Immature natural killer cell (primary cell): ENCODE measurements around the gene PDF. TPM values are rescaled to one million over a fixed set of nuclear protein-coding genes. Genes with fewer than 3 reads are reported as not detected.
A peak's percentile ranks its signal among the peaks of the same experiment; 100 is the strongest.
"Not testable (repeated sequence)": the region's sequence is repeated elsewhere in the genome, so short reads cannot be mapped to it uniquely, and the experiment has no call there.

Source experiments
- DNase-seq, 3 donors: peaks; one replicate each; pipeline ENCODE4 v3.0.0; 2022; ENCODE audit warnings: mixed read lengths in 1 of 3
- H3K27ac Mint-ChIP-seq, 6 donors: one replicate each; pipeline ENCODE4 v1.8.0; 2020; ENCODE audit warnings: mixed read lengths in 6 of 6, mild to moderate bottlenecking in 5 of 6, inconsistent platforms in 4 of 6, moderate library complexity in 3 of 6
- H3K27me3 Mint-ChIP-seq, 3 donors: one replicate each; pipeline ENCODE4 v1.8.0; 2020 to 2021; ENCODE audit warnings: low read depth in 3 of 3, mild to moderate bottlenecking in 3 of 3, mixed read lengths in 3 of 3, moderate library complexity in 3 of 3, inconsistent platforms in 1 of 3
- H3K36me3 Mint-ChIP-seq, 3 donors: one replicate each; pipeline ENCODE4 v1.8.0; 2020; ENCODE audit warnings: mixed read lengths in 3 of 3, inconsistent platforms in 2 of 3, mild to moderate bottlenecking in 2 of 3
- H3K4me1 Mint-ChIP-seq, 2 donors: one replicate each; pipeline ENCODE4 v1.8.0; 2020; ENCODE audit warnings: inconsistent platforms in 2 of 2, mild to moderate bottlenecking in 2 of 2, mixed read lengths in 2 of 2, moderate library complexity in 1 of 2
- H3K4me3 Mint-ChIP-seq, 5 donors: one replicate each; pipeline ENCODE4 v1.8.0; 2020; ENCODE audit warnings: mild to moderate bottlenecking in 5 of 5, mixed read lengths in 5 of 5, inconsistent platforms in 3 of 5, moderate library complexity in 3 of 5
- H3K9me3 Mint-ChIP-seq, 6 donors: one replicate each; pipeline ENCODE4 v1.8.0; 2020; ENCODE audit warnings: mild to moderate bottlenecking in 6 of 6, mixed read lengths in 6 of 6, inconsistent platforms in 4 of 6, moderate library complexity in 3 of 6
- polyA plus RNA-seq, 3 donors: library from polyadenylated mRNA; unstranded; fragments of 300-500 nt; fragmentation: Illumina TruSeq; gene quantifications; one replicate each; pipeline ENCODE4 v1.2.3, GENCODE V29; 2021

PDF gene
- polyA plus RNA-seq, 3 donors from 2014 or later, result 6.3 to 10.0 (median 6.3) TPM

DNA sequence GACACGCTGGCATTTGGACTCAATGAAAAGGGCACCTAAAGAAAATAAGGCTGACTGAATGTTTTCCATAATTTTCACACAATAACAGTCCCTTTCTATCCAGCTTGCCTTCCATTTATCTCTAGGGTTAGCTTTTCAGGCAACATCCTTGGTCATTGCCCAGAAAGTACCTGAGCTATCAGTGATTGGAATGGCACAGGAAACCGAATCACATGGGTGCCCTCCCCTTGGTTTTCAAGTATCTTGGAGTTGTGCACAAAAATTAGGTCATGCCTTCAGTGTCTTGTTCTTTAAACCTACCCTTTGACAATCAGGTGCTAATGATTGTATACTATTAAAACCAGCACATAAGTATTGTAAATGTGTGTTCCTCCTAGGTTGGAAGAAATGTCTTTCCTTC lies 22.5 kb downstream of the PDF start:
- Mint-ChIP-seq H3K27me3 (peaks cover 1 to 2% (median 2%) of the 10 kb centered on the region in 3 donors), H3K36me3 (peaks cover 3 to 4% (median 4%) of the 10 kb centered on the region in 3 donors), H3K4me3 (no peak overlapping the region), H3K27ac (peak overlapping the region in 1 of 6 donors; percentile 2), H3K4me1 (peaks cover 16 to 17% of the 10 kb centered on the region in 2 donors), H3K9me3 (no peaks in the 10 kb centered on the region)
- no peak for DNase-seq

DNA sequence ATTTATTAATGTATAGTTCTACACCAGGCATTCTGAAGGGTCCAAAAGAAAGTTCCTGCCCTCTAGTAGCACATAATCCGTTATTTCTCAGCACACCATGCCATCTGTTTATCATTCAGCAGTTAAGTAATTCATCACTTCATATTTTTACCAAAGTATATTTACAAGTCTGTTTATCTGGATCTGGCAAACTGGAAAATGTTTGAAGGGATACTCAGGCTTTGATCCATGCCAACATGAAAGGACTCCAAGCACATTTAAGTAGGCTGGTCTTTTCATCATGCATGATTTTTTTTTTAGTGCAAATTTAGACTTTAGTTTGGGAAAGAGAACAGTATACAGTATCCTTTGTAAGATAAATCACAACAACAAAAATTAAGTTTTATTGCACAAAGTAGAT lies 23.3 kb downstream of the PDF start:
- Mint-ChIP-seq H3K4me3 (no peak overlapping the region), H3K27ac (no peak overlapping the region), H3K9me3 (no peaks in the 10 kb centered on the region), H3K4me1 (peaks cover 11 to 14% of the 10 kb centered on the region in 2 donors), H3K36me3 (peaks cover 3 to 4% (median 4%) of the 10 kb centered on the region in 3 donors), H3K27me3 (peaks cover 2 to 3% (median 2%) of the 10 kb centered on the region in 3 donors)
- no peak for DNase-seq

GRCh38 chr16:69306031-69306430 lies 24.4 kb downstream of the PDF start:
- peaks cover 2 to 3% (median 2%) of the 10 kb centered on the region in 3 donors for H3K27me3 Mint-ChIP-seq
- H3K4me3 Mint-ChIP-seq, result no peak overlapping the region

GRCh38 chr16:69302301-69302700 lies 28.1 kb downstream of the PDF start:
- H3K4me3 Mint-ChIP-seq, result no peak overlapping the region
- H3K9me3 Mint-ChIP-seq, result no peaks in the 10 kb centered on the region
- peaks cover 0 to 2% (median 0%) of the 10 kb centered on the region in 3 donors for H3K27me3 Mint-ChIP-seq
- H3K4me1 Mint-ChIP-seq, result no peaks in the 10 kb centered on the region
- DNase-seq, result no peak
- H3K36me3 Mint-ChIP-seq, result peaks cover 14 to 19% (median 17%) of the 10 kb centered on the region in 3 donors
- no peak overlapping the region for H3K27ac Mint-ChIP-seq

More at GRCh38 chr16:69306031-69306430, 24.4 kb downstream of the PDF start:
- Mint-ChIP-seq H3K36me3 (peaks cover 7 to 10% (median 9%) of the 10 kb centered on the region in 3 donors), H3K9me3 (no peaks in the 10 kb centered on the region), H3K27ac (no peak overlapping the region), H3K4me1 (peaks cover 7 to 9% of the 10 kb centered on the region in 2 donors)
- DNase-seq, result no peak

DNA sequence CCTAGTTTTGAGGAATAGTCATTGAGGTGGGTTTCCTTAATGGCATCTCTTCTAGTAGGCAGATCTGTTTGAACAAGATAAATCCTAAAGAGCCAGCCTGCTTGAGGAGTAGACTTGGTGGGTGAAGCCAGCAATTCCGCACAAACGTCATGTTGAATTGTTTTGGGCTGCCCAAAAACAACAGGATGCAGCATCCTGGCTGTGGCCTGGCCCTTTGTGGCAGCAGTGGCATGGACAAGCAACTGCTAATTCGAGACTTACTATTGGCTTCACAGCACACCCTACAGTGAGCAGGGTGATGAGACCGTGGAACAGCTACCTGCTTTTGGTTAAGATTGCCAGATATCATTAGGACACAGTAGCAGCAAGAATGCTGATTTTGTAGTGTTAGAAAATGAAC lies 28.5 kb downstream of the PDF start:
- H3K4me1 Mint-ChIP-seq, result no peaks in the 10 kb centered on the region
- no peak for DNase-seq
- no peak overlapping the region for H3K27ac Mint-ChIP-seq
- peaks cover 14 to 19% (median 17%) of the 10 kb centered on the region in 3 donors for H3K36me3 Mint-ChIP-seq
- no peak overlapping the region for H3K4me3 Mint-ChIP-seq
- H3K9me3 Mint-ChIP-seq, result no peaks in the 10 kb centered on the region
- peaks cover 0 to 2% (median 0%) of the 10 kb centered on the region in 3 donors for H3K27me3 Mint-ChIP-seq

DNA sequence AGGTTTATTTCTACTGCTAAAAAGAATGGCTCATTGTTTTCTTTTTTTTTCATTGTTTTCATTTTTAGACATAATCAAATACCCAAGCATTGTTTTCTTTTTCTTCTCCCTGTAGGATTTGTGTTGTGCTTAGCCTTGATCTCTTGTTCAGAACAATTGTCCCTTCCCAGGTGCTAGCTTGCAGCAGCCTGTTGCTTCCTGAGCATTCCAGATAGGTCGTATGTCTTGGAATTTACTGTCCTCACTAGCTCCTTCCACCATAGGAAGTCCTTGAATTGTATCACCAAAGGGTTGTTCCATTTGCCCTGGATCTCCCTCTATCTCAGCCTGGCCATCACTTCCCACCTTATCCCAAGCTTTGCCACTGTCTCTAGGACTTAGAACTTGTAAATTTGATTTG lies 29.2 kb downstream of the PDF start:
- Mint-ChIP-seq H3K4me3 (no peak overlapping the region), H3K27ac (no peak overlapping the region), H3K4me1 (no peaks in the 10 kb centered on the region), H3K36me3 (peaks cover 14 to 19% (median 17%) of the 10 kb centered on the region in 3 donors), H3K9me3 (no peaks in the 10 kb centered on the region), H3K27me3 (peaks cover 0 to 2% (median 0%) of the 10 kb centered on the region in 3 donors)
- DNase-seq, result no peak

- DNase-seq, result no peak
- Mint-ChIP-seq H3K36me3 (peaks cover 10 to 16% (median 15%) of the 10 kb centered on the region in 3 donors), H3K27me3 (peaks cover 0 to 2% (median 0%) of the 10 kb centered on the region in 3 donors), H3K4me1 (no peaks in the 10 kb centered on the region), H3K27ac (no peak overlapping the region), H3K4me3 (no peak overlapping the region), H3K9me3 (no peaks in the 10 kb centered on the region)
Observed at GRCh38 chr16:69298261-69298660, 32.1 kb downstream of the PDF start.

- peaks cover 10 to 15% (median 14%) of the 10 kb centered on the region in 3 donors for H3K36me3 Mint-ChIP-seq
- H3K4me3 Mint-ChIP-seq, H3K27ac Mint-ChIP-seq, DNase-seq, H3K27me3 Mint-ChIP-seq, H3K9me3 Mint-ChIP-seq, H3K4me1 Mint-ChIP-seq: not testable (repeated sequence)
Observed at GRCh38 chr16:69296771-69297170, 33.6 kb downstream of the PDF start.

GRCh38 chr16:69294051-69294450 lies 36.3 kb downstream of the PDF start:
- Mint-ChIP-seq H3K27ac (no peak overlapping the region), H3K27me3 (no peaks in the 10 kb centered on the region)

GRCh38 chr16:69293401-69293800 lies 37.0 kb downstream of the PDF start:
- no peak for DNase-seq
- H3K4me3 Mint-ChIP-seq, result no peak overlapping the region
- H3K9me3 Mint-ChIP-seq, result no peaks in the 10 kb centered on the region
- peak overlapping the region in 4 of 6 donors; percentile 0 to 47 (median 12) for H3K27ac Mint-ChIP-seq
- no peaks in the 10 kb centered on the region for H3K27me3 Mint-ChIP-seq
- no peaks in the 10 kb centered on the region for H3K4me1 Mint-ChIP-seq
- peaks cover 0 to 4% (median 0%) of the 10 kb centered on the region in 3 donors for H3K36me3 Mint-ChIP-seq

More at GRCh38 chr16:69294051-69294450, 36.3 kb downstream of the PDF start:
- no peak for DNase-seq
- H3K36me3 Mint-ChIP-seq, result peaks cover 0 to 3% (median 0%) of the 10 kb centered on the region in 3 donors
- no peaks in the 10 kb centered on the region for H3K9me3 Mint-ChIP-seq
- H3K4me3 Mint-ChIP-seq, result no peak overlapping the region
- H3K4me1 Mint-ChIP-seq, result no peaks in the 10 kb centered on the region

DNA sequence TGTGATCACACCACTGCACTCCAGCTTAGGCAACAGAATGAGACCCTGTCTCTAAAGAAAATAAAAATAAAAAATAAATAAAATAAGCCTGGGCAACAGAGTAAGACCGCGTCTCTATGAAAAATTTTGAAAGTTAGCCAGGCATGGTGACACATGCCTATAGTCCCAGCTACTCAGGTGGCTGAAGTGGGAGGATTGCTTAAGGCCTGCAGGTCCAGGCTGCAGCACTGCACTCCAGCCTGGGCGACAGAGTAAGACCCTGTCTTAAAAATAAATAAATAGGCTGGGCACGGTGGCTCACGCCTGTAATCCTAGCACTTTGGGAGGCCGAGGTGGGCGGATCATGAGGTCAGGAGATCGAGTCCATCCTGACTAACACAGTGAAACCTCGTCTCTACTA lies 38.7 kb downstream of the PDF start:
- H3K27me3 Mint-ChIP-seq, result not testable (repeated sequence)

GRCh38 chr16:69286941-69287713 lies 43.3 kb downstream of the PDF start:
- H3K27ac Mint-ChIP-seq, result peak overlapping the region in 2 of 6 donors; percentile 72 to 73
- peaks cover 0 to 3% of the 10 kb centered on the region in 2 donors for H3K4me1 Mint-ChIP-seq
- no peaks in the 10 kb centered on the region for H3K9me3 Mint-ChIP-seq
- peaks cover 0 to 10% (median 6%) of the 10 kb centered on the region in 3 donors for H3K36me3 Mint-ChIP-seq
- peak; percentile 53 to 64 (median 56) for DNase-seq
- H3K4me3 Mint-ChIP-seq, result no peak overlapping the region
- no peaks in the 10 kb centered on the region for H3K27me3 Mint-ChIP-seq

More for the DNA sequence above, 38.7 kb downstream of the PDF start:
- peak overlapping the region in 1 of 6 donors; percentile 70 for H3K27ac Mint-ChIP-seq
- H3K36me3 Mint-ChIP-seq, H3K4me3 Mint-ChIP-seq, DNase-seq, H3K4me1 Mint-ChIP-seq, H3K9me3 Mint-ChIP-seq: not testable (repeated sequence)

DNA sequence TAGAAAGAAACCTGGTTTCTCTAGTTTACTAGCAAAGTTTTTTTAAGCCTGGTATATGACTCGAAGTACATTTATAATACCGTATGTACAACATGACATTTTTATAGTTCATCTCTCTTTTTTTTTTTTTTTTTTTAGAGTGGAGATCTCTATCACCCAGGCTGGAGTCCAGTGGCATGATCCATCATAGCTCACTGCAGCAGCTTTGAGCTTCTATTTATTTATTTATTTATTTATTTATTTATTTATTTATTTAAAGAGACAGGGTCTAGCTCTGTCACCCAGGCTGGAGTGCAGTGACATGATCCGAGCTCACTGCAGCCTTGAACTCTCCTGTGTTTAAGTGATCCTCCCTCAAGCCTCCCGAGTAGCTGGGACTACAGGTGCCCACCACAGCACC lies 45.1 kb downstream of the PDF start:
- peaks cover 0 to 3% of the 10 kb centered on the region in 2 donors for H3K4me1 Mint-ChIP-seq
- DNase-seq, result no peak
- H3K36me3 Mint-ChIP-seq, result peaks cover 0 to 10% (median 6%) of the 10 kb centered on the region in 3 donors
- H3K27ac Mint-ChIP-seq, result no peak overlapping the region
- no peak overlapping the region for H3K4me3 Mint-ChIP-seq
- H3K9me3 Mint-ChIP-seq, result no peaks in the 10 kb centered on the region
- H3K27me3 Mint-ChIP-seq, result no peaks in the 10 kb centered on the region

GRCh38 chr16:69283851-69284250 lies 46.5 kb downstream of the PDF start:
- peaks cover 0 to 5% of the 10 kb centered on the region in 2 donors for H3K4me1 Mint-ChIP-seq
- H3K9me3 Mint-ChIP-seq, result no peaks in the 10 kb centered on the region
- no peak for DNase-seq
- H3K4me3 Mint-ChIP-seq, result no peak overlapping the region
- H3K36me3 Mint-ChIP-seq, result peaks cover 0 to 6% (median 6%) of the 10 kb centered on the region in 3 donors
- H3K27me3 Mint-ChIP-seq, result no peaks in the 10 kb centered on the region
- H3K27ac Mint-ChIP-seq, result peak overlapping the region in 1 of 6 donors; percentile 72
